WTC11 (cell line): ENCODE data around the gene USF3.

ENCODE experiments used
- CREB1 ChIP-seq: sonication (generic); formaldehyde crosslinking; IDR thresholded peaks from 2 replicates; pipeline ENCODE4 v1.8.0; 2023; ENCODE audit warnings: mild to moderate bottlenecking, missing genetic modification reagents
- CTCF ChIP-seq: fragments of 200-600 bp; IDR thresholded peaks from 2 replicates; pipeline ENCODE4 v1.8.0; 2022; ENCODE audit warnings: antibody characterized with exemption
- ELF4 ChIP-seq: sonication (generic); formaldehyde crosslinking; IDR thresholded peaks from 2 replicates; pipeline ENCODE4 v1.8.1; 2022; ENCODE audit warnings: low read depth, mild to moderate bottlenecking, moderate library complexity, missing genetic modification reagents
- GABPB1 ChIP-seq: sonication (generic); formaldehyde crosslinking; IDR thresholded peaks from 2 replicates; pipeline ENCODE4 v1.8.1; 2023; ENCODE audit warnings: mild to moderate bottlenecking, missing genetic modification reagents
- JUN ChIP-seq: sonication (generic); formaldehyde crosslinking; IDR thresholded peaks from 2 replicates; pipeline ENCODE4 v1.8.0; 2023; ENCODE audit warnings: mild to moderate bottlenecking, missing genetic modification reagents
- MAX ChIP-seq: sonication (generic); formaldehyde crosslinking; IDR thresholded peaks from 2 replicates; pipeline ENCODE4 v1.8.0; 2022; ENCODE audit warnings: mild to moderate bottlenecking, missing genetic modification reagents
- PRRX2 ChIP-seq: fragments of 250-450 bp; sonication (Bioruptor Pico); IDR thresholded peaks from 2 replicates; pipeline ENCODE4 v1.8.0; 2021; ENCODE audit warnings: mild to moderate bottlenecking
- TP53 ChIP-seq: sonication (generic); formaldehyde crosslinking; IDR thresholded peaks from 2 replicates; pipeline ENCODE4 v1.8.1; 2023; ENCODE audit warnings: mild to moderate bottlenecking, missing genetic modification reagents
- USF2 ChIP-seq: sonication (generic); formaldehyde crosslinking; IDR thresholded peaks from 2 replicates; pipeline ENCODE4 v1.8.1; 2023; ENCODE audit warnings: mild to moderate bottlenecking, missing genetic modification reagents, moderate library complexity
- ZBTB21 ChIP-seq: sonication (generic); formaldehyde crosslinking; IDR thresholded peaks from 2 replicates; pipeline ENCODE4 v1.8.1; 2023; ENCODE audit warnings: mild to moderate bottlenecking, missing genetic modification reagents, borderline replicate concordance
- ZNF281 ChIP-seq: sonication (generic); formaldehyde crosslinking; IDR thresholded peaks from 2 replicates; pipeline ENCODE4 v1.8.0; 2023; ENCODE audit warnings: mild to moderate bottlenecking, missing genetic modification reagents
- TF ChIP-seq, protein P1 (sequence below): sonication (generic); formaldehyde crosslinking; IDR thresholded peaks from 2 replicates; pipeline ENCODE4 v1.8.1; 2022; ENCODE audit warnings: low read depth, missing genetic modification reagents, borderline replicate concordance
- TF ChIP-seq, protein P2 (sequence below): sonication (generic); formaldehyde crosslinking; IDR thresholded peaks from 2 replicates; pipeline ENCODE4 v1.8.1; 2022; ENCODE audit warnings: mild to moderate bottlenecking, moderate library complexity, missing genetic modification reagents
- TF ChIP-seq, protein P3 (sequence below): sonication (generic); formaldehyde crosslinking; IDR thresholded peaks from 2 replicates; pipeline ENCODE4 v1.8.1; 2022; ENCODE audit warnings: missing genetic modification reagents, borderline replicate concordance

GRCh38 chr3:113634782-113635474, 61.5 kb downstream of the USF3 start:
- TF ChIP-seq PRRX2 (CRISPR knock-in tag) (no peak), JUN (CRISPR knock-in tag) (no peak), USF2 (no peak), CTCF (no peak), ZBTB21 (CRISPR knock-in tag) (no peak), ZNF281 (CRISPR knock-in tag) (no peak), ELF4 (CRISPR knock-in tag) (no peak), GABPB1 (CRISPR knock-in tag) (no peak), MAX (no peak), CREB1 (CRISPR knock-in tag) (no peak), TP53 (CRISPR knock-in tag) (no peak)
- TF ChIP-seq, protein P1, sequence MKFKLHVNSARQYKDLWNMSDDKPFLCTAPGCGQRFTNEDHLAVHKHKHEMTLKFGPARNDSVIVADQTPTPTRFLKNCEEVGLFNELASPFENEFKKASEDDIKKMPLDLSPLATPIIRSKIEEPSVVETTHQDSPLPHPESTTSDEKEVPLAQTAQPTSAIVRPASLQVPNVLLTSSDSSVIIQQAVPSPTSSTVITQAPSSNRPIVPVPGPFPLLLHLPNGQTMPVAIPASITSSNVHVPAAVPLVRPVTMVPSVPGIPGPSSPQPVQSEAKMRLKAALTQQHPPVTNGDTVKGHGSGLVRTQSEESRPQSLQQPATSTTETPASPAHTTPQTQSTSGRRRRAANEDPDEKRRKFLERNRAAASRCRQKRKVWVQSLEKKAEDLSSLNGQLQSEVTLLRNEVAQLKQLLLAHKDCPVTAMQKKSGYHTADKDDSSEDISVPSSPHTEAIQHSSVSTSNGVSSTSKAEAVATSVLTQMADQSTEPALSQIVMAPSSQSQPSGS (CRISPR knock-in tag), result no peak
- TF ChIP-seq, protein P2, sequence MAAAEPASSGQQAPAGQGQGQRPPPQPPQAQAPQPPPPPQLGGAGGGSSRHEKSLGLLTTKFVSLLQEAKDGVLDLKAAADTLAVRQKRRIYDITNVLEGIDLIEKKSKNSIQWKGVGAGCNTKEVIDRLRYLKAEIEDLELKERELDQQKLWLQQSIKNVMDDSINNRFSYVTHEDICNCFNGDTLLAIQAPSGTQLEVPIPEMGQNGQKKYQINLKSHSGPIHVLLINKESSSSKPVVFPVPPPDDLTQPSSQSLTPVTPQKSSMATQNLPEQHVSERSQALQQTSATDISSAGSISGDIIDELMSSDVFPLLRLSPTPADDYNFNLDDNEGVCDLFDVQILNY, result no peak
- TF ChIP-seq, protein P3, sequence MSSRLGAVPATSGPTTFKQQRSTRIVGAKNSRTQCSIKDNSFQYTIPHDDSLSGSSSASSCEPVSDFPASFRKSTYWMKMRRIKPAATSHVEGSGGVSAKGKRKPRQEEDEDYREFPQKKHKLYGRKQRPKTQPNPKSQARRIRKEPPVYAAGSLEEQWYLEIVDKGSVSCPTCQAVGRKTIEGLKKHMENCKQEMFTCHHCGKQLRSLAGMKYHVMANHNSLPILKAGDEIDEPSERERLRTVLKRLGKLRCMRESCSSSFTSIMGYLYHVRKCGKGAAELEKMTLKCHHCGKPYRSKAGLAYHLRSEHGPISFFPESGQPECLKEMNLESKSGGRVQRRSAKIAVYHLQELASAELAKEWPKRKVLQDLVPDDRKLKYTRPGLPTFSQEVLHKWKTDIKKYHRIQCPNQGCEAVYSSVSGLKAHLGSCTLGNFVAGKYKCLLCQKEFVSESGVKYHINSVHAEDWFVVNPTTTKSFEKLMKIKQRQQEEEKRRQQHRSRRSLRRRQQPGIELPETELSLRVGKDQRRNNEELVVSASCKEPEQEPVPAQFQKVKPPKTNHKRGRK, result no peak
